PC-9 (cell line): Measurements from ENCODE around the gene ACOX1. TPM values are rescaled to one million over a fixed set of nuclear protein-coding genes. Genes with fewer than 3 reads are reported as not detected.

Experiments
- BruUV-seq: library from RNA; stranded (reverse); fragments of 400-500 nt; replicated peaks from 2 replicates; lab custom pipeline; 2021; lab: Mats Ljungman, UMichigan
- CTCF ChIA-PET: fragments of 300-600 bp; sonication (Branson Sonifier 250); formaldehyde crosslinking; loops from one replicate; lab custom pipeline; 2022; ENCODE audit warnings: antibody characterized with exemption; lab: Charles Lee
- POLR2A ChIA-PET: fragments of 300-600 bp; sonication (Branson Sonifier 250); formaldehyde crosslinking; loops from one replicate; lab custom pipeline; 2022; ENCODE audit warnings: antibody characterized with exemption; ENCODE audit not compliant: unreplicated experiment; lab: Charles Lee
- DNase-seq, 2 experiments: peaks; one replicate each; pipeline versions ENCODE4 v3.0.0 to v3.0.0-alpha.2; 2015 to 2022; ENCODE audit warnings: mixed read lengths in 1 of 2
- H2AFZ ChIP-seq: fragments of 200-600 bp; sonication (generic); 2 replicates; pipeline ENCODE4 v1.8.1; 2017; ENCODE audit warnings: antibody characterized with exemption
- H3F3A ChIP-seq: fragments of 200-600 bp; sonication (generic); 2 replicates; pipeline ENCODE4 v1.8.1; 2017; ENCODE audit warnings: antibody characterized with exemption, mild to moderate bottlenecking, low read depth; ENCODE audit not compliant: insufficient read depth
- H3K27ac ChIP-seq: fragments of 200-600 bp; sonication (generic); 2 replicates; pipeline ENCODE4 v1.6.1; 2016; ENCODE audit warnings: mixed run types
- H3K27me3 ChIP-seq: fragments of 200-600 bp; sonication (generic); 2 replicates; pipeline ENCODE4 v1.6.1; 2016; ENCODE audit warnings: low read depth, mixed run types; ENCODE audit not compliant: insufficient read depth
- H3K36me3 ChIP-seq: fragments of 200-600 bp; sonication (generic); 2 replicates; pipeline ENCODE4 v1.6.1; 2016; ENCODE audit warnings: low read depth, mixed run types
- H3K4me1 ChIP-seq: fragments of 200-600 bp; sonication (generic); replicated peaks from 2 replicates; pipeline ENCODE4 v1.6.1; 2016; ENCODE audit warnings: mixed run types; ENCODE audit not compliant: insufficient read depth
- H3K4me2 ChIP-seq: fragments of 200-600 bp; sonication (generic); 2 replicates; pipeline ENCODE4 v1.6.1; 2017; ENCODE audit warnings: mixed run types
- H3K4me3 ChIP-seq: fragments of 200-600 bp; sonication (generic); 2 replicates; pipeline ENCODE4 v1.6.1; 2016; ENCODE audit warnings: mixed run types
- H3K79me2 ChIP-seq: fragments of 200-600 bp; sonication (generic); 2 replicates; pipeline ENCODE4 v1.6.1; 2017; ENCODE audit warnings: low read depth, mixed run types
- H3K9me2 ChIP-seq: fragments of 200-600 bp; sonication (generic); 2 replicates; pipeline ENCODE4 v1.8.1; 2017; ENCODE audit warnings: mild to moderate bottlenecking; ENCODE audit not compliant: insufficient read depth
- H3K9me3 ChIP-seq: fragments of 200-600 bp; sonication (generic); 2 replicates; pipeline ENCODE4 v1.8.1; 2016; ENCODE audit warnings: low read depth; ENCODE audit not compliant: insufficient read depth
- H4K20me1 ChIP-seq: fragments of 200-600 bp; sonication (generic); 2 replicates; pipeline ENCODE4 v1.8.1; 2017; ENCODE audit not compliant: insufficient read depth
- EZH2 ChIP-seq: fragments of 200-600 bp; sonication (generic); IDR thresholded peaks from 2 replicates; pipeline ENCODE4 v1.8.0; 2017; ENCODE audit warnings: antibody characterized with exemption, low read depth
- intact Hi-C: fragments of 100-400 bp; cut with micrococcal nuclease; formaldehyde crosslinking; loops from one replicate; pipeline ENCODE4 v1.10.0; 2022; ENCODE audit not compliant: unreplicated experiment
- total RNA-seq: library from RNA; stranded (reverse); gene quantifications from 2 replicates; pipeline ENCODE4 v1.2.3, GENCODE V29; 2021
- TF ChIP-seq, protein P1 (sequence below): fragments of 200-600 bp; sonication (generic); conservative IDR thresholded peaks from 2 replicates; pipeline ENCODE4 v1.6.1; 2017; ENCODE audit warnings: mixed run types, antibody characterized with exemption, mild to moderate bottlenecking, moderate library complexity

The ACOX1 gene
- total RNA-seq, 1 experiment from 2014 or later: 35.5 TPM

DNA sequence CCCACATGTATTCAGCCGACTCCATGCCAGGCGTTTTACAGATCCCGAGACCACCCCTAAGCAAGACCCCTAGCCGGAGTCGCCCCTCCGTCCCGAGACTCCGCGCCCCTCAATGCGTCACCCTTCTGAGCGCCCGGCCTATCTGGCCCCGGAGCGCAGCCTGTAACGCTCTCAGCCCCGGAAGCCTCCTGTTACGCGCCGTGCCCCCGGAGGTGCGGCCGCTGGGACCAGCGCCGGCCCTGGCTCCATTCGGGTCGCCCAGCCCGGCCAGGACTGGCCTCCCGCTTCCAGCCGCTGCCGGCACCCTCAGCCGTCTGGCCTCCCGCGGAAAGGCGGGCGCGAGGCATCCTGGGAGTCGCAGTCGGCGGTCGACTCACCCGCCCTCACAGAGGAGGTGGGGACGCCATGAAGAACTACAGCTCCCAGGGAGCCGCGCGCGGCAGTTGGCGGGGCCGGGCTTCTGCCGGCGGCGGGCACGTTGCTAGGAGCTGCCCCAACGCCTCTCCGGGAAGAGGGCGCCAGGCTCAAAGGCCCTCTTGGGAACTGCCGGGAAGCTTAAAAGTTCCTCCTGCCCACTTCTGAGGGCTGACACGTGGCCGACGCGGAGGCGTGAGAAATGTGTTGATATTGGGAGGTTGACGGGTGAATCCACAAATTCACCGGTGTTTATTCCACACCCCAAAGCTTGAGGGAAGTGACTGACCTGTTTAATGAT lies 38.1 kb downstream of the ACOX1 start, which contains the start of gene FBF1:
TSS of gene FBF1 (minus strand) at position 316 of the 715 bp plus-strand sequence. CDS start 2,893 bp downstream, outside the sequence.
- H4K20me1 ChIP-seq: no peaks in the 10 kb centered on the region
- H3K79me2 ChIP-seq: no peaks in the 10 kb centered on the region
- H3F3A ChIP-seq: peaks cover 8% of the 10 kb centered on the region; the same call in 1 of the 2 replicates
- POLR2A ChIA-PET: interaction anchor here (0.5 to 1.2 kb wide), 3 partner anchors 30 to 164 kb away, joined by 4 to 10 read pairs (median 6); no protein-coding TSS in a partner anchor
- TF ChIP-seq, protein P1, sequence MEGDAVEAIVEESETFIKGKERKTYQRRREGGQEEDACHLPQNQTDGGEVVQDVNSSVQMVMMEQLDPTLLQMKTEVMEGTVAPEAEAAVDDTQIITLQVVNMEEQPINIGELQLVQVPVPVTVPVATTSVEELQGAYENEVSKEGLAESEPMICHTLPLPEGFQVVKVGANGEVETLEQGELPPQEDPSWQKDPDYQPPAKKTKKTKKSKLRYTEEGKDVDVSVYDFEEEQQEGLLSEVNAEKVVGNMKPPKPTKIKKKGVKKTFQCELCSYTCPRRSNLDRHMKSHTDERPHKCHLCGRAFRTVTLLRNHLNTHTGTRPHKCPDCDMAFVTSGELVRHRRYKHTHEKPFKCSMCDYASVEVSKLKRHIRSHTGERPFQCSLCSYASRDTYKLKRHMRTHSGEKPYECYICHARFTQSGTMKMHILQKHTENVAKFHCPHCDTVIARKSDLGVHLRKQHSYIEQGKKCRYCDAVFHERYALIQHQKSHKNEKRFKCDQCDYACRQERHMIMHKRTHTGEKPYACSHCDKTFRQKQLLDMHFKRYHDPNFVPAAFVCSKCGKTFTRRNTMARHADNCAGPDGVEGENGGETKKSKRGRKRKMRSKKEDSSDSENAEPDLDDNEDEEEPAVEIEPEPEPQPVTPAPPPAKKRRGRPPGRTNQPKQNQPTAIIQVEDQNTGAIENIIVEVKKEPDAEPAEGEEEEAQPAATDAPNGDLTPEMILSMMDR: no peak
- TF ChIP-seq EZH2: no peak
- H3K9me3 ChIP-seq: no peaks in the 10 kb centered on the region
- intact Hi-C loops: loop anchor here (2.0 kb wide), 1 partner anchor 42 kb away; no protein-coding TSS in a partner anchor
- no peaks in the 10 kb centered on the region for H3K9me2 ChIP-seq
- peak within 1 kb of the TSS; percentile 97 for H2AFZ ChIP-seq
- peak; percentile 90 to 96 for DNase-seq
- BruUV-seq: no TSS peak
- H3K4me2 ChIP-seq: peak within 1 kb of the TSS; percentile 81
- 0 out of 2 replicates have a peak, but pooled peaks cover 9% of the 10 kb centered on the region for H3K36me3 ChIP-seq
- H3K4me1 ChIP-seq: peaks cover 6% of the 10 kb centered on the region
- peak within 1 kb of the TSS; percentile 89 for H3K4me3 ChIP-seq
- H3K27ac ChIP-seq: no peak within 1 kb of the TSS; the same call in 1 of the 2 replicates
- CTCF ChIA-PET: interaction anchor here (0.8 kb wide), 1 partner anchor 57 kb away, joined by 3 read pairs; no protein-coding TSS in a partner anchor
- no peaks in the 10 kb centered on the region for H3K27me3 ChIP-seq

DNA sequence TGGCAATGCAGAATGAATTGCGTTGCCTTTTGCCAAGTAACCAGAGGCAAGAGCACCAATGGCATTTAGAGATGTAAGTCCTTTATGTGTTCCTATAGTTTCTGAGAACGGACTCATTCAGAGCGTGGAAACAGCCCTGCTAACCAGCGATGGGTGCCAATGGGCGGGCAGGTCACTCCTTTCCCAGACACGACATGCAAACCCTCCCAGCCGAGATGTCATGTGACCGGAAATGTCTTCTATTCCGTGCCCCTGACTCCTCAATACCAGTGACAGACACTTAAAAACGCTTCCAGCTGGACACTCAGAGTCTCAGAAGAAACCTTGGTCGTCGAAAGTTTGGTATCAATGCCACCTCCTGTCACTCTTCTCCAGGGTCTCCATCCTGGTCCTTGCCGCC lies 41.3 kb downstream of the ACOX1 start:
- Histone ChIP-seq H3K9me2 (no peaks in the 10 kb centered on the region), H3K4me2 (no peak overlapping the region), H3K36me3 (no peaks in the 10 kb centered on the region), H3K9me3 (no peaks in the 10 kb centered on the region), H3K79me2 (no peaks in the 10 kb centered on the region), H3K27ac (no peak overlapping the region), H3K4me1 (peaks cover 6% of the 10 kb centered on the region), H3K27me3 (no peaks in the 10 kb centered on the region), H4K20me1 (no peaks in the 10 kb centered on the region), H3K4me3 (no peak overlapping the region), H2AFZ (no peak overlapping the region), H3F3A (peaks cover 8% of the 10 kb centered on the region; the same call in 1 of the 2 replicates)
- no peak for DNase-seq
- no TSS peak for BruUV-seq
- intact Hi-C loops: no loop called here
- ChIA-PET CTCF (no interaction called here), POLR2A (interaction anchor here (0.6 to 0.7 kb wide), 2 partner anchors 11 to 60 kb away, joined by 4 to 7 read pairs; no protein-coding TSS in a partner anchor)
- TF ChIP-seq, protein P1: no peak
- no peak for TF ChIP-seq EZH2

GRCh38 chr17:75933808-75934207 lies 45.2 kb downstream of the ACOX1 start:
- H3K79me2 ChIP-seq: no peaks in the 10 kb centered on the region
- H3K27me3 ChIP-seq: no peaks in the 10 kb centered on the region
- TF ChIP-seq EZH2: no peak
- TF ChIP-seq, protein P1: no peak
- H3K27ac ChIP-seq: no peak overlapping the region
- H2AFZ ChIP-seq: no peak overlapping the region
- ChIA-PET POLR2A (no interaction called here), CTCF (no interaction called here)
- H3K4me2 ChIP-seq: no peak overlapping the region
- no peak overlapping the region for H3K4me3 ChIP-seq
- H3K9me3 ChIP-seq: no peaks in the 10 kb centered on the region
- no peak for DNase-seq
- H3F3A ChIP-seq: no peaks in the 10 kb centered on the region; the same call in 1 of the 2 replicates
- H4K20me1 ChIP-seq: no peaks in the 10 kb centered on the region
- H3K4me1 ChIP-seq: no peaks in the 10 kb centered on the region
- H3K9me2 ChIP-seq: no peaks in the 10 kb centered on the region
- intact Hi-C loops: no loop called here
- BruUV-seq: no TSS peak
- H3K36me3 ChIP-seq: no peaks in the 10 kb centered on the region
